ENCODE results near the gene NCAPD3. TPM values are rescaled to one million over a fixed set of nuclear protein-coding genes. Genes with fewer than 3 reads are reported as not detected.
A peak's percentile ranks its signal among the peaks of the same experiment; 100 is the strongest.

Gene NCAPD3
- total and polyA plus RNA-seq, 12 donors = 6.0 to 25.6 (median 16.7) TPM

DNA sequence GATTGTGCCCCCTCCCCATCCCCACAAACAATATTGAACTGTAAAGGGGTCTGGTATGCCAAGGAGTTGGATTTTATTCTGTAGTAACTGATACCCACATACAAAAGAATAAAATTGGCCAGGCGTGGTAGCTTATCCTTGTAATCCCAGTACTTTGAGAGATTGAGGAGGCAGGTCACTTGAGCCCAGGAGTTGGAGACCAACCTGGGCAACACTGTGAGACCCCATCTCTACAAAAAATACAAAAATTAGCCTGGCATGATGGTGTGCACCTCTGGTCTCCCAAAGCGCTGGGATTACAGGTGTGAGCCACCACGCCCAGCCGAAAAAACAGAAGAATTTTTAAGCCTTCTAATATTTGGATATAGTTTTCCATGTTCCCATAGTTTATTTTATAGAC lies 48.2 kb upstream of the NCAPD3 start:
- H3K4me1 ChIP-seq (replicated peaks in 1 of 2) = peaks cover 0 to 14% of the 10 kb centered on the region in 2 donors
- no peaks in the 10 kb centered on the region for H3K9me3 ChIP-seq (replicated peaks in 1 of 3)
- TF ChIP-seq, protein P1, sequence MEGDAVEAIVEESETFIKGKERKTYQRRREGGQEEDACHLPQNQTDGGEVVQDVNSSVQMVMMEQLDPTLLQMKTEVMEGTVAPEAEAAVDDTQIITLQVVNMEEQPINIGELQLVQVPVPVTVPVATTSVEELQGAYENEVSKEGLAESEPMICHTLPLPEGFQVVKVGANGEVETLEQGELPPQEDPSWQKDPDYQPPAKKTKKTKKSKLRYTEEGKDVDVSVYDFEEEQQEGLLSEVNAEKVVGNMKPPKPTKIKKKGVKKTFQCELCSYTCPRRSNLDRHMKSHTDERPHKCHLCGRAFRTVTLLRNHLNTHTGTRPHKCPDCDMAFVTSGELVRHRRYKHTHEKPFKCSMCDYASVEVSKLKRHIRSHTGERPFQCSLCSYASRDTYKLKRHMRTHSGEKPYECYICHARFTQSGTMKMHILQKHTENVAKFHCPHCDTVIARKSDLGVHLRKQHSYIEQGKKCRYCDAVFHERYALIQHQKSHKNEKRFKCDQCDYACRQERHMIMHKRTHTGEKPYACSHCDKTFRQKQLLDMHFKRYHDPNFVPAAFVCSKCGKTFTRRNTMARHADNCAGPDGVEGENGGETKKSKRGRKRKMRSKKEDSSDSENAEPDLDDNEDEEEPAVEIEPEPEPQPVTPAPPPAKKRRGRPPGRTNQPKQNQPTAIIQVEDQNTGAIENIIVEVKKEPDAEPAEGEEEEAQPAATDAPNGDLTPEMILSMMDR (IDR thresholded peaks at IDR 0.05) = no peak
- no peak for TF ChIP-seq POLR2A (IDR thresholded peaks at IDR 0.05)
- 87 to 92% (median 90%) methylated on average over 4 of the region's 4 CpGs for WGBS, 4 donors
- peaks cover 50% of the 10 kb centered on the region for H3K27me3 ChIP-seq
- H3K4me3 ChIP-seq = no peak overlapping the region
- intact Hi-C loops (cut with DNase I) = no loop called here
- H3K36me3 ChIP-seq (replicated peaks in 1 of 2) = no peaks in the 10 kb centered on the region
- H3K27ac ChIP-seq = no peak overlapping the region
- DNase-seq = peak in 1 of 7 donors; percentile 20

DNA sequence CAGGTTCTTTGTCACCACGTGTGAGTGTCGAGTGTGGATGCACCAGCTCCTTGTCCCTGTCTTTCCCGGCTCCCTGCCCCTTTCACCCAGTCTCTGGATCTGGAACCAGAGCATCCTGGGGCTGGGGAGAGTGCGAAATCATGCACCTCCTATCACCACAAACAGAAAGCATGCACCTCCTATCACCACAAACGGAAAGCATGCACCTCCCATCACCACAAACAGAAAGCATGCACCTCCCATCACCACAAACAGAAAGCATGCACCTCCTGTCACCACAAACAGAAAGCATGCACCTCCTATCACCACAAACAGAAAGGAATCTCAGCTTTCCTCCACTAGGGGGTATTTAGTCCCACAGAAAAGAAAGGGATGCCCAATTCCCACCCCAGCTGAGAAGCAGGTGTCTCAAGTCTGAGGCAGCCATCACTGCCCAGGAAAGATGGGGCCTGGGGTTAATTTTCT lies 46.5 kb upstream of the NCAPD3 start:
- DNase-seq = no peak
- no peak overlapping the region for H3K4me3 ChIP-seq
- H3K36me3 ChIP-seq (replicated peaks in 1 of 2) = no peaks in the 10 kb centered on the region
- H3K27ac ChIP-seq = no peak overlapping the region
- 14 to 39% (median 34%) methylated on average over 2 to 5 of the region's 5 CpGs for WGBS, 4 donors
- H3K4me1 ChIP-seq (replicated peaks in 1 of 2) = no peaks in the 10 kb centered on the region
- no peaks in the 10 kb centered on the region for H3K9me3 ChIP-seq (replicated peaks in 1 of 3)
- H3K27me3 ChIP-seq = peaks cover 33% of the 10 kb centered on the region
- no peak for TF ChIP-seq POLR2A (IDR thresholded peaks at IDR 0.05)
- TF ChIP-seq, protein P1 (IDR thresholded peaks at IDR 0.05) = no peak
- intact Hi-C loops (cut with DNase I) = no loop called here

DNA sequence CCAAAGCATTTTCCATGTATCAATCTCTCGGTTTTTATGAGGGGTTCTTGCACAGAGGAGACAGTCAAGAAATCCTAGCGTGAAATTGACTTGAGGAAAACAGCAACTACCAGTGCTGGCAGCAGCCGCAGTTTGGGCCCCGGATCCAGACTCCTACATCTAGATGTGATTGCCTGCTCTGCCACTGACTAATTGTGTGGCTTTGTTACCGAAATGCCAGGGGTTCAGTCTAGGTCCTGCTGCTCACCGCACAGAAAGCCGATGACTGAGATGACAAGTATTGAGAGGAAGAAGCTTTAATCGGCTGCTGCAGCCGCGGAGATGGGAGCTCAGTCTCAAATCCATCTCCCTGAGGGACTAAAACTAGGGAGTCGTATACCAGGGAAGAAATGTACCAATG lies 44.2 kb upstream of the NCAPD3 start:
- WGBS, 4 donors = 81 to 85% (median 83%) methylated on average over 10 to 11 of the region's 11 CpGs
- peaks cover 11% of the 10 kb centered on the region for H3K27me3 ChIP-seq
- H3K4me3 ChIP-seq = no peak overlapping the region
- H3K4me1 ChIP-seq (replicated peaks in 1 of 2) = no peaks in the 10 kb centered on the region
- H3K9me3 ChIP-seq (replicated peaks in 1 of 3) = no peaks in the 10 kb centered on the region
- TF ChIP-seq POLR2A (IDR thresholded peaks at IDR 0.05) = no peak
- TF ChIP-seq, protein P1 (IDR thresholded peaks at IDR 0.05) = no peak
- no peak overlapping the region for H3K27ac ChIP-seq
- peaks cover 0 to 7% of the 10 kb centered on the region in 2 donors for H3K36me3 ChIP-seq (replicated peaks in 1 of 2)
- DNase-seq = no peak
- intact Hi-C loops (cut with DNase I) = no loop called here

DNA sequence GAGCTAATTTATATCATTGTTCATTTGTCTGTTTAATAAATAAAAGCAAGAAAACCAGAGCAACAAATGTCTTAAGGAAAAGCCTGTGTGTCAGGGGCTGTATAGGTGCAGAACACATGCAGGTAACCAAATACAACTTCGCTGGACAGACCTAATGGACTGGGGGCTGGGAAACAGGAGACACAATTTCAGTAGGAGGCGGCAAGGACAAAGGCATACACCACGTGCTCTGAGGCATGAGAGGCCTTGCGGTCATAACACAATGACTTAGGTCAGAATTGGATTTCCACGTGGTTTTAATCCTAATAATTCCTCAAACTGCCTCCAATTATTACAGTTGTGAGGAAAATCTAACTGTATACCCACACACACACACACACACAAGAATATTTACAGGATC lies 43.7 kb upstream of the NCAPD3 start:
- no peaks in the 10 kb centered on the region for H3K4me1 ChIP-seq (replicated peaks in 1 of 2)
- no peak for DNase-seq
- no peaks in the 10 kb centered on the region for H3K9me3 ChIP-seq (replicated peaks in 1 of 3)
- no peak overlapping the region for H3K27ac ChIP-seq
- intact Hi-C loops (cut with DNase I) = no loop called here
- peaks cover 0 to 12% of the 10 kb centered on the region in 2 donors for H3K36me3 ChIP-seq (replicated peaks in 1 of 2)
- 70 to 80% (median 73%) methylated on average over 5 of the region's 5 CpGs for WGBS, 4 donors
- no peak for TF ChIP-seq POLR2A (IDR thresholded peaks at IDR 0.05)
- TF ChIP-seq, protein P1 (IDR thresholded peaks at IDR 0.05) = no peak
- H3K4me3 ChIP-seq = no peak overlapping the region
- H3K27me3 ChIP-seq = peaks cover 6% of the 10 kb centered on the region

Data from adrenal gland (tissue), 12 donors.